GF-D8 (cell line): ENCODE data around the gene EXD3.

Experiments
- DNase-seq: peaks from one replicate; lab custom pipeline; 2025; lab: John Stamatoyannopoulos, UW

EXD3 gene

DNA sequence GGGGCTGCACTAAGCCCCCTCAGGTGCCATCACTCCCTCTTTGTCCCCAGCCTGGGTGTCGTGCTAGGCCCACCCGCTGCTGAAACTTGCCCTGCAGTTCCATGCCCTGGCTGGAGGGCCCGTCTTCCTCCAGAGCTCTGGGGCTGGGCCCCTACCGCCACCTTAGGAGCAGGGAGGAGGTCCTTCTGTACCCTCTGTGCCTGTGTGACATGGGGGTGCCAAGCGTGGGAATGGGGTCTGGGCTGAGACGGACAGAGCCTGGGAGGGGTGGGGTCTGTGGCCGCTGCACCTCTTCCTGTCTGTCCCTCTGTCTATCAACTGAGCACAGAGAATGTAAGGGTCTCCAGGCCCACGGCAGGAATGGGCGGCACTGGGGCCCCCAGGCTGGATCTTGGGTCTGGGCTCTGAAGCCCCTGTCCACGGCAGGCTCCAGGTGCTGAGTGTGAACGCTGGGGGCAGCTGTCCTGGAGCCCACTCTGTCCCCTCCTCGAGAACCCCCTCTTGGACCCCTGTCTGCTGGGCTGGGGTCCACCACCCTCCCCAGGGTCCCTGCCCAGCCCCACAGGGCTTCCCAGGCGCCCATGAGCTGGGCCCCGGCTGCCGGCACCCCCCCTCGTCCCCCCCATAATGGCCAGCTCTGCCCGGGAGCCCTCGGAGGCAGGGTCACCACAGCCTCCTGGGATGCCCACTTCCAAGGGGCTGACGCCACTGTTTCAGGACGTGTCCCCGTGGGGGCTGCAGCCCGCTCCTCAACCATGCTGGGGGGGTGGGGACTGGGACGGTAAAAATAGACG is 105.0 kb downstream of the EXD3 start:
- DNase-seq, result no peak

DNA sequence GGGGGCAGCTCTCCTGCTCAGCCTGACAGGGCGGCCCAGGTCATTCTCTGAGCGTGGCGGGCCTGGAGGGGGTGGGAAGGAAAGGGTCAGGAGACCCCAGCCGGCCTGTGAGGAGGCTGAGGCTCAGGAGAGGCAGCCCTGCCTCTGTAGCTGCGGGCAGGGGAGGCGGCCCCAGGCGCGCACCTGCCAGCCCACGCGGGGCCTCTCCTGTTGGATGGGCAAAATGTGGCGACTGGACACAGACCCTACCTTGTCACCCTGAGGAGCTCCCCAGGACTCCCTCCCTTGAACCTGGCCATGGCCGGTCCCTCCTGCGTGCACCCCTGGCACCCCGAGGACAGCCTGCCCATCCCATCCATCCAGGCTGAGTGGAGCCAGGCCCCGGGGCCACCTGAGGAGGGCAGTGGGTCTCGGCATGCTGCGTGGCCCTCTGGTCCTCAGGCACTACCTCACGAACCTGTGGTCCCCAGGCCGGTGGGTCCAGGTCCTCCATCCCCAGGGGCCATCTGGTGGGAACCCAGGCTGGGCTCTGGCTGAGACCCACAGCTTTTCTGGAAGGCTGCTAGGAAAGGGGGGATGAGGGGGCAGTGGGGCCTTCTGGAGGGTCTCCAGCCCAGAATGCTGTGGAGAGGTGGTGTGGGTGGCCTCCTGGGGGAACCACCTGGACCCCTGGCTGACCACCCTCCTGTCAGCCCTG is 105.8 kb downstream of the EXD3 start:
- no peak for DNase-seq

DNA sequence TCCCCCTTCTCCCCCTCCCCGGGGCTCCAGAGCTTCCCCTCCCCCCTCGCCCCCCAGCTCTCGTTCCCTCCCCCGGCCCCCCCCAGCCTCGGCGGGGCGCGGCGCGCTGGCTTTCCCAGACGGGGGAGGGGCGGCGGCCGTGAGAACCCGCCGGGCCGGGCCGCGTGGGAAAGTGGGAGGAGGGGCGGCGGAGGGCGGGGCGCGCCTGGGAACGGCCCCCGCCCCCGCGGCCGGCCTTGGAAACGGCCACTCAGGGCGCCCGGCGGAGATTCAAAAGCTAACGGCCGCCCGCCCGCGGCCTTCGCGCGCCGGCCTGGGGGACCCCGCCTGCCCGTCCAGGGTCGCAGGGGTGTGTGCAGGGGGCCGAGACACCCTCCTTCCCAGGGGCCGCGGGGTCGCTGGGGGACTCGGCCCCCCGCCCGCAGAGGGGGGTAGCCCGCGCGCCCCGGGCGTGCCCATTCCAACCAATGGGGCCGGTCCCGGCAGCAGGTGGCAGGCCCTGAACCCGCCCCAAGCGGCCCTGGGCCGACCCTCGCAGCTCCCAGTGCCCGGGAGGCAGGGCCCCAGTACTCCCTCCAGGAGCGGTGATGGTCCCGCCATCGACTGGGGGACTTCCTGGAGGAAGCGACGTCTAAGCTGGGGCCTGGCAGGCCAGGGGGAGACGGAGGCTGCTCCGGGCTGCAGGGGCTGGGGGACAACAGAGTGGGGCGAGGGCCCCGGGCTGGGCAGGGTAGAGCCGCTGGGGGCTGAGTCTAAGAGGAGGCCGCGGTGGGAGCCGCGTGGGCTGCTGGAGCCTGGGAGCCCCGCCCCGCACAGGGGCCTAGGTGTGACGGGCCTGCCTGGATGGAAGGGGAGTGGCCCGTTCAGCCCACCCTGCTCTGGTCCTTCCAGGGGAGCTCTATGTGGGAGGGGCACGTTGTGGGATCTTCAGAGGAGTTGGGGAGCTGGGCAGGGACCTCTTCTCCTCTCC is 106.7 kb downstream of the EXD3 start:
- DNase-seq, result no peak

- no peak for DNase-seq
Measured at GRCh38 chr9:137315581-137316011, 107.4 kb downstream of the EXD3 start.

GRCh38 chr9:137314561-137315560 is 108.1 kb downstream of the EXD3 start:
- no peak for DNase-seq

- DNase-seq, result no peak
Measured at GRCh38 chr9:137313956-137314560, 108.9 kb downstream of the EXD3 start.

DNA sequence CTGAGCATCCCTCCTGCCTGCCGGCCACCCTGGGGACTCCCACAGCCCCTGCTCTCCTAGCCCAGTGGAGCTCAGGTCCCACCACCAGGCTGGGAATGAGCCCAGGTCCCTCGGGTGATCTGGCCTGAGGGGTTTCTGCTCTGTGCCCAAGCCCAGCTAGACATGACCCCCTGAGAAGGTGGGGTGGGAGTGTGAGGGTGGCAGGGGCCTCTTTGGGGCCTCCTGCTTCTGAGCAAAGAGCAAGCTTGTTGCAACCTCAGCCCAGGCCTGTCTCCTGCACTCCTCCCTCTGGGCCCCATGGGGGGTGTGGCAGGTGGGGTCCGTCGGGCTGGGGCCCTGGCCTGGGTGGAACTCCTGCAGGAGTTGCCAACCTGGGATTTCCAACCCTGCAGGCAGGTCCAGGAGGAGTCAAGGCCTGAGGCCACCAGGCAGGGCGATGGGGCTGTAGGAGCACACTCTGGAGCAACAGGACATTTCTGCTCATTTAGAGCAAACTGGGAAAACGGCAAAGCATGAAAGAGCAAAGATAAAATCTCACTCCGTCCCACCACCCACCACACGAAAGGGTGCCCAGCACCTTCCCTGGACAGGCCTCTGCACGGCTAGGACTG is 109.5 kb downstream of the EXD3 start:
- DNase-seq, result no peak

- no peak for DNase-seq
Measured at GRCh38 chr9:137312852-137313325, 110.1 kb downstream of the EXD3 start.

- DNase-seq, result no peak
Measured at GRCh38 chr9:137311986-137312851, 110.7 kb downstream of the EXD3 start.

DNA sequence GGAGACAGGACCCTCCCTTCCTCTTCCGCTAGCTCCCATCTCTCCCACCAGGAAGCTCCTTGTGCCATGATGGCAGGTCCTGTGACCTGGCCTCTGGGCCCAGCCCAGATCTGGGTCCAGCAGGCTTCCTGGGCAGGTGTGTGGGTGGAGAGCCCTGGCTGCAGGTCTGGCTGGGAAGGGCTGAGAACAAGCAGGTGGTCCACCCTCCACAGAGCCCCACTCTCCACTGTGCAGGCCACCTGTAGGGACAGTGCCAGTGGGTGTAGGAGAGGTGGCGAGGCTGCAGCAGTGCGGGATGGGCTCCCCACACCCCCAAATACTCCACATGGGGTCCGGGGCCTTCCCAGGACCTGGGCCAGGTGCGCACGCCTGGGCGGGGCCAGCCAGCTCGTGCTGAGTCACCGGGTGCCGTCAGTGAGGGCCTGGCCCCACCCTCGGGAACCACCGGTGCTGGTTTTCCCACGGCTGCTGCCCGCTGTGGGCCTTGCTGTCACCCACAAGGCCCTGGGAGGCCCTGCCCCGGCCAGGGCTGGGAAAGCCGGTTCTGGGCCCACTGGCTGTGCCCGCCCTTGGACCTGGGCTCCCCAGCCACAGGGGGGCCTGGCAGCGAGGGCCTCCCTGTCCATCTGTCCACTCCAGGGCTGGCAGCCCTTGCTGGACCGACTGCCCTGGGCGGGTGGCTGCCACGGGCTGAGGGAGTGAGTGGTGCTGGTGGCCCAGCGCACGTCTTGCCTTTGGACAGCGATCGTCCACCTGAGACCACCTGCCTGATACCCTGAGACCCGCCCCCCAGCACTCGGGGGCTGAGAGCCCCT is 111.6 kb downstream of the EXD3 start:
- DNase-seq, result no peak

GRCh38 chr9:137310189-137311052 is 112.5 kb downstream of the EXD3 start:
- DNase-seq, result no peak

DNA sequence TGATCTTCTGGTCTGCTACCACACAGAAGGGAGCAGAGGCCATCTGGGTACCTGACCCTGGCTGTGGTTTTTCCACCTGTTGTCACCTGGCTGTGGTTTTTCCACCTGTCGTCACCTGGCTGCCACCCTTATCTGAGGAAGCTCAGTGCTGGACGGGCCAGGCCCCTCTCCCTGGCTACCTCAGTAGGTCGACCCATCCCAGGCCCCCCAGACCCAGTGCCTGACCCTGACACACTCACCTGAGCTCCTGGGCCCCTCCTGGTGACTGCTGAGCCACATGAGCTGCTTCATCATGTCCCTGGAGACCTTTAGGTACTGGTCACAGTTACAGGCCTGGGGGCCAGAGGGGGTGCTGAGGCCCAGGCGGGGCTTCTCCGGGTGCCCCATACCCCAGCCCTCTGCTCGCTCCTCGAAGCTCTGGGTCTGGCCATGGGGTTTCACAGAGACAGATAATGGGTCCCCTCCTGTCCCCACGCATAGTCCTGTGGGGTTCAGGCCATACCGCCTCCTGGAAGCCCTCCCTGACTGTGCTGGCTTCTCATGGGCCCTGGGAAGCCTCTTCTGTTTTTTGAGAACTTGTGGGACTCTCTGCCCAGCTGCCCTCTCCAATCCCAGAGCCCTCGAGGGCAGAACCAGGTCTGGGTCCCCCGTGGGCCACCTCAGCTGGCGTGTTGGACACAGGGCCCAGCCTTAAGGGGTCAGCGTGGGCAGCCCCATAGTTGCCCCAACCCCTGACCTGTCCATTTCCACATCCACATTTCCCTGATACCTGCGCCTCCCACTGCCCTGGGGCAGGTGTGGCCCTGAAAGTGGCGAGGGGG is 113.4 kb downstream of the EXD3 start:
- DNase-seq, result no peak

DNA sequence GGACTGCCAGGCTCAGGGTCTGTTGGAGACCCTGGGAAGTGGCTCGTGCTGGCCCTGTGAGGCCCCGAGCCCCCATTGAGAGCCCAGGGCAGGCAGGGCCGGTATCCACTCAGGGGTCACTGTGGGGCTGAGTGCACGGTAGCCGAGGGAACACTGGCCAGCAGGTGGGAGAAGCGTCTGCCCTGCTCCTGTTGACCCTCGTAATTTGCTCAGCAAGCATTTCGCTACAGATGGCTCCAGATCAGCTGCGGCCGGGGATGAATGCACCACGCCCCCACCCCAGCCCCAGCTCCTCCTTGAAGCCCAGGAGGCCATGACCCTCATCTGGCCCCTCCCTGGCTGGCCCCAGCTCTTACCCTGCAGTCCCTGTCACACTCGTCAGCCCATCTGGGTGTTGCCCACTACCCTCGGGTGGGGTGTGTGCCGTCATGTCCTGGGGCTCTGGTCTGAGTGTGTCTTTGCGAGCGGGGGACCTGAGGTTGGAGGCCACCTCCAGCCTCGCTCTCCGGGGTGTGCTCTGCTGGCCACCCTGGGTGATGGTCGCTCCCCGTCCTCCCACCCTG is 114.8 kb downstream of the EXD3 start:
- DNase-seq, result no peak

GRCh38 chr9:137307255-137308056 is 115.5 kb downstream of the EXD3 start:
- no peak for DNase-seq

DNA sequence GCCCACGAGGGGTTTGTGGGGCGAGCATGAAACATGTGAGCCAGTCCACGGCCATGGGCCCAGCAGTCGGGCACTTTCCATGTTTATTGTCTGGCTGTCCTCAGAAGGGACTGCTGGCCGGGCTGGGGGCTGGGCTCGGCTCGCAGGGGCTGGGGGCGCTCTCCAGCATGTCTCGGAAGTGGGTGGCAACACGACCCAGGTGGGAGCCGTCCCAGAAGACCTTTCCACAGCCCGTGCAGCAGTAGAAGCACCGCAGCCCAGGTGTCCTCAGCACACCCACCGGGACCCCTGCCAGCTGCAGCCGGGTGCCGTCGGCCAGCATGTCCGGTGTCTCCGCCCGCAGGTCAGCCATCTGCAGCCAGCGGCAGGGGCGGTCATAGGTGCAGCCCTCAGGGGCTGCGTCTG is 116.1 kb downstream of the EXD3 start:
- no peak for DNase-seq
